CD1c-positive myeloid dendritic cell (primary cell): Measurements from ENCODE around the gene ZIC1.

ENCODE experiments used
- DNase-seq: peaks from one replicate; pipeline ENCODE4 v3.0.0-alpha.2; 2016; ENCODE audit errors: extremely low spot score

Gene ZIC1

DNA sequence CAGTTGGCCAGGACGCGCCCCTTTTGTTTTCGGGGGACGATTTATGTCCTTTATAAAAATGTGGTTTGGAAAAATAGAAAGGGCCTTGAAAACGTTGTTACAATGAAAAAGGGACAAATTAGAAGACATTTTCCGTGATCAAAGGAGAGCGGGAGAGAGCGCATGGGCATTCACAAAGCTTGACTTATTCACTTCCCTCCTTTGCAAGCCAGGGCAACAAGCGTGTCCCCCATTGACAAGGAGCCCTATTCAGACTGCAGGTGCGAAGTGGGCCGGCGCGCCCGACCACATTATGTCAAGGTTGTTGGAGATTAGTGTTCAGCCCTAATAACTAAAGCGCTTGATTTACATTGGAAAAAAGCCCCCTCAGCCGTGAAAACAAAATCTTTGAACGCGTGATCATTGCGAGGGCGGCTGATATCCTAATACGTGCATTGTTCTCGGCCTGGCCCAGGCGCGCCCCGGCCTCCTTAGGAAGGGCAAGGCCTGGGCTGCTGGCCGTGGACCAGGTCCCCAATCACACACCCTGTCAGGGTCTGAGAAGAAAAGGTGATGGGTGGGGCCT lies 28.7 kb upstream of the ZIC1 start:
- no peak for DNase-seq

DNA sequence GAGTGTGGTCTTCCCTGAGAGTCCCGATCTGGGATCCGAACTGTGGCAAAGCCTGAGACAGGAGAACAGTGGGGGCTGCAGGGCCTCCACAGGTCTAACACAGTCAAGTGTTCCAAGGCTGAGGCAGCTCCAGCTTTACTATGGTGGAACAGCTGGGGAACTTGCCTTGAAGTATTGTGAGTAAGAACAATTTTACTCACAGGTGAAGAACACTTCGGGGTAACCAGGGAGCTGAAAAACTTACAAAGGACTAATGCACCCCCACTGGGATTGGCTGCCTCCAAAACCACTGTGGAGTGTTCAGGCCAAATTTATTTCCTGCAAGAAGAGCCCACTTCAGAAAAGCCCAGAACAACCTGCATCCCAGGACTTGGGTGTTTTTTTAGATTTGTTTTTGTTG lies 28.2 kb upstream of the ZIC1 start:
- no peak for DNase-seq

DNA sequence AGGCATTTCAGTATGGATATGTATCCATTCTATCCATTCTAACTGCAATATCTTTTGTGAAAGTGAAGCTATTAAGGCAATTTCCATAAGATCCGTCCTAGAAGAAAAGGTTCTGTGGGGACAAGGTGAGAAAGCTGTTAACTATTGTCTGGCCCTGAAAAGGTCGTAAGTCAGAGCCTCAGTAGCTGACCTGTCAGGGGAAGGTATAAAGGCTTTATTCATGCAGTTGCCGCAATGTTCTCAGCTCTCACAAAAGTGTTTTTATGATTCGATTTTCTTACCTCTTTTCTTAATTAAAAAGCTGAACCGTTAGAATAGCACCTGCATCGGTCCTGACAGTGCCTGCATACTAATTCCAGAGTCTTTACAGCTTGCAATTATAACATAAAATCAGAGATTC lies 27.6 kb upstream of the ZIC1 start:
- no peak for DNase-seq

DNA sequence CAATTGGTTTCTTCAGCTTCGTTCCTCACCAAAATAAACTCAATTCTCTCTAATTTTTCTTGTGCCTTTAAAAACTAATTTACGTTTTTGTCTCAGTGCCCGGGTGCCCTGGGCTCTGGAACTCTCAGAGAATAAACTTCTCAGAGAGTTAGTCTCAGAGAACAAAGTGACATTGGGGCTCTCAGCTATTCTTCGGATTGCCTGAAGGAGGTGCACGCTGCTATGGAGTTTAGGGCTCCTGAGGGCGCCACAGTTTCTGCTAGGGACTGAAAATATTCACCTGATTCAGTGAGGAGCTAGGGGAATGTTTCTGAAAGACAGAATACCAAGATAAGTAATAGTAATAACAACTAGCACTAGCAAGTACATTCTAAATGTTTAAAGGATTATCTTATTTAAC lies 25.5 kb upstream of the ZIC1 start:
- DNase-seq = no peak

DNA sequence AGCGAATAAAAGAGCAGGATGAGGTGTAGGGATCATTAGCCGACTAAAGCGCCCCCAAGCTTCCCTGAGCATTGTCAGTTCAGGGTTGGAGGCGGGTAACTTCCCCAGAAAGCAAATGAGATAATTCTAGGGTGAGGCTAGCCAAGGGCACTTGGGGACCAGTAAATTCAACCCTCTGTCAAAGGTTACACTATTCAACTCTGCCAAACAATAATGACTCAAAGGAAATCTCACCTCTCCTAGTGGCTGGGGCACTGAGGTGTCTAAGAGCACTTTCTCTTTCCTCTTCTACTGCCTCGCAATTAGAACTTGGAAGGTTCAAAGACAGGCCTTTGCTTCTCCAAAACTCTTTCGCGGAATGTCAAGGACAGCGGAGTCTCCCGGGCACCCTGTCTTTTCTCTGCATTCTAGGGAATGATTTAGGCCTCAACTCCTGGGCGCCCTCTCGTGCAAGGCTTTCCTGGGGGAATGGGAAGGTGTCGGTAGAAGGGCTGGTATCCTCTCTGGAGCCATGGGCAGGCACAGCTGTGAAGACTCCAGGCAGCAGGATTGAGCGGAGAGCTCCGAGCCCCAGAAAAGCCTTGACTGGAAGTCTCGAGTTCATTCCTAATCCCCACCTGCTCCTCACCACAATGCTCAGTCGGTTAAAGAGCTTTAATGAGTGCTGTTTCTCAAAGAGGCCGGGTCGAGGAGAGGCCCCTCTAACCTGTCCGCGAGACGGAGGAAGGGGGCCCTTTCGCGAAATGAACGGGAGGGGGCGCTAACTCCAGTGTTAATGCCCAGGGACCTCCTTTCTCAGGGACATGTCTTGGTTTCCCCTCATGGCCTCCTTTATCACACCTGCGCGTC lies 24.7 kb upstream of the ZIC1 start:
- DNase-seq = no peak

DNA sequence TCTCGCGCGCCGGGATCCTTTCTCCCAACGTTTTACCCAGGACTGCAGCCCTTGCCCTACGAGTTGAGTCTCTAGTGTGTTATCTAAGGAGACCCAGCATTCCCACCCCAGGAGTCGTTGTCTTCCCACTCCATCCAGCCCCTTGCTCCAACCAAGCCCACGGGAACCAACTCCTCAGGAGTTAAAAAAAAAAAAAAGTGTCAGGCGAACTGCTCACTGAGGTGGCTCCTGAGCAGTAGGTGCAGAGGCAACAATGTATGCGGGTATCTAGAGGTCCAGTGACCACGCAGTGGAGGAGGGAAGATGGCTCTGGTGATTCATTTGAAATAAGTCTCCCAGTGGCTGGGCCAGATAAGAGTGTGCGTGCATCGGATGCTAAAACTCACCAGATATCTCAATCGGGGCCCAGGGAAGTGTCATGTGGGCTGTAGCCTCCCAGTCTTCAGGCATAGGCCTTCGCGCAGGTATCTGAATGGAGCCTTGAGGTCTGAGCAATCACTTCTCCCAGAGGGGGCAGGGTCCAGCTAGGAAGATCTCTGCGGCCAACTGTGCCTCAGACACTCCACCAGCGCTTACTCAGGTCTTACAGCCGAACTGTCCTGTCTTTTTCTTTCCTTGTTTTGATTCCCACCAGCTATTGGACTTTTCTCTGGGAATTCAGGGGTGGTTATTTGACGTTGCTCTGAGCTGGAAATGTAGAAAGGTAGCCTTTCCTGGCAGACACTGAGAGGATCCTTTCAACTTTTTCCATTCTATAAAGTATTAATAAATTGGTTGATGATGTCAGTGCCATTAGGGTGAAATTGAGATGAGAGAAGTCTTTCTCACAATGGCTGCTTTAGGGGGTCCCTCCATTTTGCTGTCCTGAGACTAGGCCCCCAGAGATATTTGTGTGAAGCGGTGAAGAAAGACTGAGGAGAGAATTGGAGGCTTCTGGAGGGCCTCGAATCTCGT lies 23.8 kb upstream of the ZIC1 start:
- DNase-seq = no peak

DNA sequence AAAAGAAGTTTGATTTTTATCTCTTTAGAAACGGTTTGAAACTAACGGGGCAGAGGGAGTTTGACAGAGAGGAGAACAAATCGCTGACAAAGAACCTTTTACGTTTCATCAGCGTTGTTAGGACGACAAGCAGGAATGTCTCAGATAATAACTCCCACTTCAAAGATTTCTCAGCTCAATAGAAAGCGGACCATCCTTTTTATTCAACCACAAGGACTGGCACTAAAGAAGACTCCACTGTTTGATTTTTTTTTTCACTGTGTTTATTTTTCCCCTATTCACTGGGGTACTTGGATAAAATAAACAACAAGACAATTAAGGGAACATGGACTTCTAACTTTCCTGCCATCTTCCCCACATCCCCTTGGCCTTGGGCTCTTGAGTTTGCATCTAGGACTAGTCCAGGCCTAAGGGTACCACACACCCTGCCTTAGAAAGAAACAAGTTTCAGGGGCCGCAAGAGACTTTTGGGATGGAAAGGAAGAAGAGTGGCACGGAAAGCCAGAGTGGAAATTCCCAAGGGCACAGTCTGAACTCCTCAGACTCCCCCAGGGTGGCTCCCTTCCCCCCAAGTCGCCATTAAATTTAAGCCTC lies 21.8 kb upstream of the ZIC1 start:
- no peak for DNase-seq

DNA sequence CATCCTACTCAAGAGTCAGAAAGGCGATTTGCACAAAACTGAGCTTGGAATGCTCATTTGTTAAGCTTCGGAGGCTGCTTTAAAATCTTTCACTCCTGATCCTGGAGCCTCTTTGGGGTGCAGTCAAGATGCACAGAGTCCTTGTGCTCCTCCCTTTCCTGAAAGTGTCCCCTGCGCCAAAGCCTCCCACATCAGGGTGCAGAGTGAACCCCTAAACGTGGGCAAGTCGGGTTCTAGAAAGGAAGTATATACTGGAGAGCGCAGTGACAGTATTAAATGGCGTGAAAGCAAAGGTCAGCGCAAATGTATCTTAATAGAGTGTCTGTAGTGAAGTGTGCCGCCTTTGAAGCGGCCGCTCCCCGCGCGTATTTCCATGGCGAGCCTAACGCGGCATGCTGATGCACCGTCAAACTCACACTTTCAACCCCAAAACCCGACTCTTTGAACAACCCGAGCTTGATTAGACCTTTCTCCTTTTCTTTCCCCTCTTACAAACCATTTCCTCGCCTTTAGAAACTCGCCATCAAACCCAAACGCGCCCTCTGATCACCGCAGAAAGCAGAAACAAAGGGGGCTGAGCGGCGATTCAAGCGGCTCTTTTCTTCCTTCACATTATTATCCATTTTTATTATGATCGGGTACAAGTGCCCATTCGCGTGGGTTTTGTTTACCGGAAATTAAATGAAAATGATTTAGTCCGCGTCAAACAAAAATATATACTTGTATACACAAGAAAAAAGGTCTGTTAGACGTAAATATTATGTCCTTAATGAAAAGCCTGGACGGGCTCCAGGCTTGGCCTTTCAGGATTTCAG lies 21.1 kb upstream of the ZIC1 start:
- no peak for DNase-seq

DNA sequence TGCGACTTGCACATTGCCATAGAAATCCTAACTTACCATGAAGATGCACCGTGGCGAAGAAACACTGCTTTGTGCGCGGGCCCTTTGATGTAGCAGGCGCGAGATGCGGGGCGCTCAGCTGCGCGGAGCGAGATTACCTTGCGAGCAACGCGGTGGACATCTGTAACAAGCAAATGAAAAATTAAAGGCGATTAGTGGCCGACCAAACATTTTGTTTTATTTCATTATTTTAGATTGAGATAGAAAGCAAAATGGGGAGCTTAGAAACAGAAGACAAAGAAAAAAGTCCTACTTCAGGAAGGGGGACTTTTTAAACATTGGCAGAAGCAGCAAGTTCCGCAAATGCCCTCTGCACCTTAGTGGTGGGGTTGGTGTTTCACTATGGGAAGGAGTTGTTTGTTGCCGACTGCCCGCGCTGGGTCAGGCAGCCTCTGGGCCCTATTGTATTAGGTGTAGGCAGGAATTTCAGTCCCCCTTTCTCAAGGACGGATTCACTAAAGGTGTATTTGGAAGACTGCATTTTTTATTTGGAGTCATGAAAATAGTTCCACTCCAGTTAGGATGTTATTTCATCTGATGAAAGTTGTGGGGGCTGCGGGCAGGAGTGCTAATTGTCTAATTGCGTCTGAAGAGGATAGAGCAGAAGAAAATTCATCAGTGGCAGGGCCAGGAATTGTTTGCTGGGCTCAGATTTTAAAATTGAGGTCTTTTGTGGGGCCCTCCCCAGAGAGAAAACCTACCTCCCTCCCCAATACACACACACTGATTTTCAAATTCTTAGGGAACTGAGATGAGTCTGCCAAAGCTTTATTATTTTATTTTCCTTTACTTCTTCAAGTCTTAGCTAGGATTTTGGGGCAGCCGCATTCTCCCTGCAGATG lies 20.2 kb upstream of the ZIC1 start:
- no peak for DNase-seq

DNA sequence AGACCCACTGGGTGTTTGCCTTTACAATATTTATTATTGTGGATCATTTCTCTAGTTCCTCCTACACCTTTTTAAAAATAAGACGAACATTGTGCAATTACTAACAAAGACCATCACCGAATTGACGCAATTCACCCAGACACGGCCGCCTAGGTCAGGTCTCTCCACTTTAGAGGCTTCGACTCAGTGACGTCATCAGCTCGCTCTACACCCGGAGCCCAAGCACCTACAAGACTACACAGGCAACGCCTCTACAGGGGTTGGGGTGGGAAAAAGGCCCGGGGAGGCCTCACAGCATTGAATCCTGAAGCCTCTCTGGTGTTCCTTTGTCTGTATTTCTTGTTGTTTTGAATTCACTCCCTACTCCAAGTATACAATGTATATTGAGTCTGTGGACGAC lies 19.4 kb upstream of the ZIC1 start:
- DNase-seq = no peak

DNA sequence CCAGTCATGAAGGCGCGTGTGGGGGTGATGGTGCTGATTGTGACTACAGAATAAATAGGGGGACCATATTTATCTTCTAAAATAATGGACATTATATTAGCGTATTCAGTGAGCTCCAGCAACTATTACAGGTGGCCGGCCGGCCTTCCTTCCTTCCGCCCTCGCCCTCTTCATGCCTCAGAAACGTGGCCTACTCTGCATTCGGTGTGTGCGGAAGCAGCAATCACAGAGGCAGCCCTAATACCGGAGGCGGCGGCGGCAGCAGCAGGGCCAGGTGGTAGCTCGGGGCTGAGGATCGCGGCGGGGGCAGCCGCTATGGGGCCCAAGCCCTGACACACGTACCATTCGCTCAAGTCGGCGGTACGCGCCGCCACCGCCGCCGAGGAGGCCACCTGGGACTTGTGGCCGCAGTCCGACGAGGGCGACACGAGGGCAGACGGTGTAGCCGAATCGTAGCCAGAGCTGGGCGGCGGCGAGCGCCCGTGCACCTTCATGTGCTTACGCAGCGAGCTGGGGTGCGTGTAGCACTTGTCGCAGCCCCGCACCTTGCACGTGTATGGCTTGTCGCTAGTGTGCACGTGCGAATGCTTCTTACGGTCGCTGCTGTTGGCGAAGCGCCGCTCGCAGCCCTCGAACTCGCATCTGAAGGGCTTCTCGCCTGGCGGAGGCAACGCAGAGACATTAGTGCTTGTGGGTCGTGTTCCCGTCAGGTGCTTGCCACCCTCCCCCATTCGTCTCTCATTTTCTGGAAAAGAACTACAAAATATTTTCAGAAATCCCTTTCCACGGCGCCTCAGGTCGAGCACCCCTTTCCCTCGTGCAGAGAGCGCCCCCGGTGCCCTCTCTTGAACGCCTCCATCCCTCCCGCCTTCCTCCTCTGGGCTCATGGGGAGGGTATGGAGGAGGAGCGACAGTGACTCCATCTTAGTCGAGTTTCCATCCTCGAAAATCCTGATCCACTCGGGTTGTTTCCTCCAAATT lies 18.3 kb upstream of the ZIC1 start:
- no peak for DNase-seq

DNA sequence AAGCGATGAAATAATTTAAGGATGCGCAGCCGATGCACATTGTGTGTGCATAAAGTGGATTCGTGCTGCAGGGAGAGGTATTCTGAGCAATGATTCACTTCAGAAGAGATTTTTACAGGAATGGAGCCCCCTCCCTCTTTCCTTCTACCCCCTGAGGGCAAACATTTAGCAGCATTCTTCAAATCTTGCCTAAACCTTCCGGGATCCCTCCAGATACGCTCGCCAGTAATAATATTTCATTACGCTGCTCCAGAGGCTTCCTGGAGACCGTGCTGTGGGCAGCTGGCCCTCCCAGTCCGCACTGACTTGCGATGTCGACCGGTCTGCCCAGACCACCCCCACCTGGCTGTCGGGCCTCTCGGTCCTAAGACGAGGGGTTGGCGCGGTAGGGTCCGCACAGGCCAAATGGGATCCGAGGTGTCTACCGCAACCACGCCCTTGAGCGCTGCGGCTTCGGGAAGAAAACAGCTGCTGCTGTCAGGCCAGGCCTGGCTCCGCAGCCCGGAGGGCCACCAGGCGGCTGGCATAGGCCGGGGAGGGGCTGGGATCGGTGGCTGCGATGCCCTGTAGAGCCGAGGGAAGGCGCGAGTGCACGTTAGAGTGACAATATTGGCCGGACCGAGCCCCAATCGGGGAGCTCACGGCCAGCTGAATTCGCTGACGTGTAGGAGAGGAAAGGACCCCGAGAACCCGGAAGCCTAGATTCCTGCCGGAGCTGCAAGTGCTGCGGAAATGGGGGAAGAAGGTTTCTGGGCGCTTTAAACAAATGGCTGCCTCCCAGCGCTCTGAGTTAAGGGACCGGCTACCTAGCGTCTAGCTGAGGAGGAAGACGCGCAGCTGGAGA lies 17.2 kb upstream of the ZIC1 start:
- no peak for DNase-seq

DNA sequence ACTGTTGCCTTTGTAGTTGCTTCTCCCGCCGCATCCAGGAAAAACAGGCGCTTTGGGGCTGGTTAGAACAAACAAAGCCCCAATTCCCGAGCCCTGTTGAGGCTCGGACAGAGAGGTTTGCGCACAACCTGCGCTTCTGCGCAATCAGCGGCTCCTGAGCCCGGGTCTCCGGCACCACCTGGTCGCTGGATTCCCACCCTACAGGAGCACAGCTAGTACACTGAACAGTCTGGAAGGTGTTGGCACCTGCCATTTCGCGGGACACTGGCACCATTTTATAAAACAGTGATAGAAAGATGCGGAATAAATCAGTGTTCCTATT lies 16.6 kb upstream of the ZIC1 start:
- DNase-seq = no peak

DNA sequence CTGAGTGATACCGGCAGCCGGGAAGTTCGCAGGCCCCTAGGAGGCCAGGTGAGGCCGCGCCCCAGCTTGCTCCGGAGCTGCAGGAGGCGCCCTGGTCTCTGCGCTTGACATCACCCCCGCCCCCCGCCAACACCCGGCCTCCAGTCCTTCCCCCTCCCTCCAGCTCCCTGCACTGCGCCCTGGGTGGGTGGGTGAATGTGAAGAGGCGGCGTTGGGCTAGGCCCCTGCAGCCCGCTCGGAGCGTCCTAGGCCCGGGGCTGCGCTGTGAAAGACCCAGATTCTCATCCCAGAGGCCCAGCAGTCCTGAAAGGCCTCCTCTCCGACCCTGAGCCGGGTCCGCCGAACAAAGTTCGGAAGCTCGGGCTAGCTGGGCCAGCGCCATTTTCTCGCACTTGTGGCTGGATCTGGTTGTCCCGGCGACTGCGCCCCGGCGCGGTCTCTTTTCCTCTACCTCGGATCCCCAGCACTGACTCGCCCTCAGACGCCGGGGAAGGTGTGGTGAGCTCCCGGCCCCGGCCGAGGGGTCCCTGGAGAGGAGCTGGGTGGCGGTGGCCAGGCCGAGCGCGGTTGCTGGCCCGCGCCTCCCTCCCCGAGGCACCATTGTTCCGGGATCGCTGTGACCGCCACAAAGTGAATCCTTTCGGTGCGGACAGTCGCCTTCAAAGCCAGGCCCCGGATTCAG lies 15.8 kb upstream of the ZIC1 start:
- no peak for DNase-seq

DNA sequence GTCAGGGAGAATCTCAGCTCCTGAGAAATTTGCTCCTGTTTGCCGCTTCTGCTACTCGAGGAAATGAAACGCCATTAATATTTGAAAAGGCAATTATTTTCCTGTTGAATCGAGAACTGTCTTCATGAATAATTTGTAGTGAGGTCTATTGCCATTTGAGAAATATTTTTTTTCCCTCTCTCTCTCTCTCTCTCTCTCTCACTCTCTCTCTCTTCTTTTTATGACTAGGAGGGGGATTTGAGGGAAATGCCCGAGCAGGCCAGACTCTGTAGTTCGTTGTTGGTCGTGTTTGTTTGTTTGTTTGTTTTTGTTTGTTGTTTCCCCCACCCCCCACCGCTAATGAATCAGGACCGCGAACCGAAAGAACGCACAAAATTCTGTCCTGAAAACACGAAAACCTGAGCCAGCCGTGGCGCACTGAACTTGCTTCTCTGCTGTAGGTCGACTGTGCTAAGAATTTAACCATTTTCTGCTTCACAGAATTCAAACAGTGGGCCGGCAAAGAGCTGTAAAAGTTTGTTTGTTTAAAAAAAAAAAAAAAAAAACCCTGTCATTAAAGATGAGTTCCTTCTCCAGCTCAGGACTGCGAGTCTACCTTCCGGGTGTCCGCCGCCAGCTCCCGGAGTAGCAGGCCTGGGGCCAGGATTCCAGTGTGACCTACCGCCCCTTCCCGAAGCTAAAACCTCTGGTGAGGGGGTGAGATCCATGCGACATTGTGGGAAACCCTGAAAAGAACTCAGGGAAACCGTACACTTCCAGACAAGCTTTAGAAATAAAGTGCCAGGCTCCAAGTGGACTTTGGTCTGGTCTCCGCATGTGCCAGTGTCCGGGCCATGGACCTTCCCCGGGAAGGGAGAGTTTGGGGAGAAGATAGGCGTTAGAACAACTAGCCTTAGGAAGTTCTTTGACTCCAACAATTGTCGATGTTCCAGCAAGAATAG lies 15.0 kb upstream of the ZIC1 start:
- no peak for DNase-seq

DNA sequence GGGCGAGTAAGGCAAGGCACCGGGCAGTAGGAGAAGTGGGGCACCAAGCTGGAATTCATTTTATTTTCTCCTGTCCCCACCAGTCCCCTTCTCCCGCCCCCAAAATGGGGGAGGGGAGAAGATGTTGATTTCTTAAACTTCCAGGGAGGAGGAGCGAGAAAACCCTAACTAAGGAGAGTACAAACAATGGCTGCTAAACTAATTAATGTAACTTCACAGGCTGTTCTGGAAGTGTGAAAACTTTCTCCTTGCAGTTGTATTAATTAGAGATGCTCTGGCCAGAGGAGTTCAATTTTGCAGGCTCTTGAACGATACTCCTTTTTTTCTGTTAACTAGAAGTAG lies 14.3 kb upstream of the ZIC1 start:
- DNase-seq = no peak
